HepG2 (cell line): Measurements from ENCODE around the gene NPDC1. TPM values are rescaled to one million over a fixed set of nuclear protein-coding genes. Genes with fewer than 3 reads are reported as not detected.

Experiments
- ATAC-seq: fragments of 200-7000 bp; cut with Tn5 transposase; 3 replicates; pipeline ENCODE4 v1.9.1; 2020; ENCODE audit warnings: mild to moderate bottlenecking, moderate library complexity
- BruUV-seq: library from RNA; stranded (reverse); fragments of 400-500 nt; replicated peaks from 2 replicates; lab custom pipeline; 2021; lab: Mats Ljungman, UMichigan
- CTCF ChIA-PET: fragments of 300-600 bp; formaldehyde crosslinking; extraction: SDS; loops from one replicate; lab custom pipeline; 2021; ENCODE audit warnings: low total read pairs, inconsistent platforms, low intra/inter-chr PET ratio; lab: Yijun Ruan, JAX
- POLR2A ChIA-PET: fragments of 350-600 bp; sonication (Branson Sonifier 250); formaldehyde crosslinking; loops from one replicate; lab custom pipeline; 2020; ENCODE audit warnings: antibody characterized with exemption, inconsistent platforms; lab: Yijun Ruan, JAX
- DNase-seq: peaks from one replicate; pipeline ENCODE4 v3.0.0-alpha.2; 2015; ENCODE audit warnings: low spot score
- FAIRE-seq: peaks from 3 replicates; lab custom pipeline; 2011; peaks lifted over from hg19 to GRCh38; lab: Jason Lieb, UNC
- H2AFZ ChIP-seq: one replicate; pipeline ENCODE4 v1.6.1; 2011; ENCODE audit warnings: low read length, inconsistent platforms
- H3K27ac ChIP-seq: fragments of 300-600 bp; 3 replicates; pipeline ENCODE4 v1.8.0; 2011; ENCODE audit warnings: mixed run types, mild to moderate bottlenecking, mixed read lengths, low read length, inconsistent platforms; ENCODE audit not compliant: insufficient read depth; ENCODE audit errors: extremely low read length
- H3K27me3 ChIP-seq, 2 experiments: fragments of 200-600 bp in 1 of 2; 2 replicates in 1 of 2; 3 replicates in 1 of 2; pipeline versions ENCODE4 v1.6.0 to v1.8.0; 2011; ENCODE audit warnings: low read length in 2 of 2, mild to moderate bottlenecking in 2 of 2, moderate library complexity in 2 of 2, inconsistent platforms in 1 of 2; ENCODE audit not compliant: insufficient read depth in 2 of 2, control insufficient read depth in 1 of 2
- H3K36me3 ChIP-seq, 2 experiments: fragments of 200-600 bp in 1 of 2; replicated peaks in 1 of 2; 2 replicates in 1 of 2; 3 replicates in 1 of 2; pipeline versions ENCODE4 v1.5.1 to v1.8.0; 2011; ENCODE audit warnings: low read length in 2 of 2, inconsistent platforms in 1 of 2; ENCODE audit not compliant: insufficient read depth in 2 of 2, control insufficient read depth in 1 of 2
- H3K4me1 ChIP-seq: 2 replicates; pipeline ENCODE4 v1.5.1; 2012; ENCODE audit warnings: low read length, inconsistent platforms; ENCODE audit not compliant: insufficient read depth
- H3K4me2 ChIP-seq: 2 replicates; pipeline ENCODE4 v1.6.0; 2011; ENCODE audit warnings: low read depth, low read length, inconsistent platforms
- H3K4me3 ChIP-seq, 3 experiments: fragments of 200-600 bp in 1 of 3; sonication (generic), shearing (Covaris generic) in 1 of 3; replicated peaks in 1 of 3; 2 replicates each; pipeline ENCODE4 v1.5.1; 2011 to 2016; ENCODE audit warnings: low read length in 3 of 3, inconsistent platforms in 2 of 3, low read depth in 2 of 3, mild to moderate bottlenecking in 2 of 3, control low read depth in 1 of 3, mixed read lengths in 1 of 3; ENCODE audit not compliant: insufficient read depth in 1 of 3
- H3K79me2 ChIP-seq: one replicate; pipeline ENCODE4 v1.6.1; 2011; ENCODE audit warnings: low read length, inconsistent platforms; ENCODE audit not compliant: insufficient read depth
- H3K9ac ChIP-seq: 2 replicates; pipeline ENCODE4 v1.6.0; 2011; ENCODE audit warnings: mild to moderate bottlenecking, low read depth, low read length, inconsistent platforms; ENCODE audit not compliant: insufficient read depth
- H3K9me3 ChIP-seq: 2 replicates; pipeline ENCODE4 v1.5.1; 2012; ENCODE audit warnings: mild to moderate bottlenecking, low read length
- H4K20me1 ChIP-seq: 2 replicates; pipeline ENCODE4 v1.6.0; 2011; ENCODE audit warnings: inconsistent platforms, mild to moderate bottlenecking, low read length, moderate library complexity; ENCODE audit not compliant: insufficient read depth
- GTF2F1 ChIP-seq: fragments of 150-350 bp; IDR thresholded peaks from 2 replicates; pipeline ENCODE4 v1.6.1; 2014; ENCODE audit warnings: low read length
- GZF1 ChIP-seq: sonication (generic); formaldehyde crosslinking; IDR thresholded peaks from 2 replicates; pipeline ENCODE4 v1.5.1; 2020; ENCODE audit warnings: mild to moderate bottlenecking, missing genetic modification reagents
- IKZF4 ChIP-seq: sonication (generic); formaldehyde crosslinking; IDR thresholded peaks from 2 replicates; pipeline ENCODE4 v1.5.1; 2020; ENCODE audit warnings: borderline replicate concordance, mild to moderate bottlenecking, low read depth, missing genetic modification reagents; ENCODE audit errors: not compliant biosample characterization
- KMT2A ChIP-seq: sonication (generic); formaldehyde crosslinking; IDR thresholded peaks from 2 replicates; pipeline ENCODE4 v1.4.0; 2020; ENCODE audit warnings: missing genetic modification reagents
- NONO ChIP-seq, 2 experiments: fragments of 450-650 bp in 1 of 2; sonication (generic) in 1 of 2; formaldehyde crosslinking in 1 of 2; IDR thresholded peaks in 1 of 2; conservative IDR thresholded peaks in 1 of 2; 2 replicates each; pipeline versions ENCODE4 v1.6.1 to v1.8.0; 2017 to 2022; ENCODE audit warnings: mild to moderate bottlenecking in 1 of 2, missing genetic modification reagents in 1 of 2, moderate library complexity in 1 of 2
- PHF21A ChIP-seq: sonication (generic); formaldehyde crosslinking; IDR thresholded peaks from 2 replicates; pipeline ENCODE4 v1.5.0; 2020; ENCODE audit warnings: mild to moderate bottlenecking, missing genetic modification reagents
- ZFP36 ChIP-seq: fragments of 150-350 bp; IDR thresholded peaks from 2 replicates; pipeline ENCODE4 v1.6.1; 2018; ENCODE audit warnings: borderline replicate concordance, low read length, low read depth; ENCODE audit not compliant: partially characterized antibody
- ZNF30 ChIP-seq: sonication (generic); formaldehyde crosslinking; IDR thresholded peaks from 2 replicates; pipeline ENCODE4 v1.5.0; 2020; ENCODE audit warnings: mild to moderate bottlenecking, missing genetic modification reagents
- ZNF33B ChIP-seq: sonication (generic); formaldehyde crosslinking; IDR thresholded peaks from 2 replicates; pipeline ENCODE4 v1.5.1; 2020; ENCODE audit warnings: mild to moderate bottlenecking, missing genetic modification reagents
- ZNF484 ChIP-seq: sonication (generic); formaldehyde crosslinking; IDR thresholded peaks from 2 replicates; pipeline ENCODE4 v1.5.1; 2020; ENCODE audit warnings: mild to moderate bottlenecking, low read depth, missing genetic modification reagents, borderline replicate concordance
- ZNF552 ChIP-seq: sonication (generic); formaldehyde crosslinking; IDR thresholded peaks from 2 replicates; pipeline ENCODE4 v1.9.0; 2022; ENCODE audit warnings: missing genetic modification reagents, mild to moderate bottlenecking, borderline replicate concordance
- ZNF563 ChIP-seq: sonication (generic); formaldehyde crosslinking; IDR thresholded peaks from 2 replicates; pipeline ENCODE4 v1.8.0; 2022; ENCODE audit warnings: mild to moderate bottlenecking, moderate library complexity, missing genetic modification reagents
- ZNF674 ChIP-seq: sonication (generic); formaldehyde crosslinking; IDR thresholded peaks from 2 replicates; pipeline ENCODE4 v1.5.0; 2020; ENCODE audit warnings: low read depth, mild to moderate bottlenecking, missing genetic modification reagents
- WGBS: methylation state at CpG from one replicate; pipeline ENCODE4 v1.1.6; 2017; ENCODE audit warnings: low lambda C conversion rate; 5-methylcytosine and 5-hydroxymethylcytosine counted together
- in situ Hi-C: cut with HindIII; loops from 2 replicates; pipeline ENCODE4 v1.10.0; 2017; ENCODE audit warnings: low pct_unique_long_range_greater_than_20kb; ENCODE audit not compliant: extremely low pct_ligation_motif_present
- intact Hi-C: fragments of 100-400 bp; cut with micrococcal nuclease; formaldehyde crosslinking; loops from one replicate; pipeline ENCODE4 v1.10.0; 2022; ENCODE audit not compliant: unreplicated experiment
- polyA plus RNA-seq, 8 experiments: library from polyadenylated mRNA; depleted of rRNA in 3 of 8; stranded (reverse) in 7 of 8; unstranded in 1 of 8; fragments of >200 nt; fragmentation: Illumina TruSeq in 4 of 8; extraction: Trizol in 4 of 8; gene quantifications; 2 replicates each; pipeline versions ENCODE4 v1.2.1 to v1.2.3, GENCODE V29; 2011 to 2016; ENCODE audit warnings: low read depth in 4 of 8, missing spikeins in 1 of 8, mixed read lengths in 1 of 8; ENCODE audit not compliant: insufficient read depth in 1 of 8
- total RNA-seq, 5 experiments: library from RNA; depleted of rRNA; stranded (reverse); fragments of >200 nt; fragmentation: Illumina TruSeq; extraction: Trizol; gene quantifications; 2 replicates each; pipeline ENCODE4 v1.2.3, GENCODE V29; 2016; ENCODE audit warnings: low read depth in 1 of 5
- TF ChIP-seq, protein P1 (sequence below): sonication (generic); formaldehyde crosslinking; IDR thresholded peaks from 2 replicates; pipeline ENCODE4 v1.9.0; 2021; ENCODE audit warnings: missing genetic modification reagents, mild to moderate bottlenecking, borderline replicate concordance
- TF ChIP-seq, protein P2 (sequence below): sonication (generic); formaldehyde crosslinking; IDR thresholded peaks from 2 replicates; pipeline ENCODE4 v1.8.0; 2023; ENCODE audit warnings: mild to moderate bottlenecking, missing genetic modification reagents

NPDC1 gene
- total and polyA plus RNA-seq, 2 of the 13 experiments (the other 11 are each of a cell fraction or from before 2014, with no cell fraction given) = 0.84 to 5.4 TPM

DNA sequence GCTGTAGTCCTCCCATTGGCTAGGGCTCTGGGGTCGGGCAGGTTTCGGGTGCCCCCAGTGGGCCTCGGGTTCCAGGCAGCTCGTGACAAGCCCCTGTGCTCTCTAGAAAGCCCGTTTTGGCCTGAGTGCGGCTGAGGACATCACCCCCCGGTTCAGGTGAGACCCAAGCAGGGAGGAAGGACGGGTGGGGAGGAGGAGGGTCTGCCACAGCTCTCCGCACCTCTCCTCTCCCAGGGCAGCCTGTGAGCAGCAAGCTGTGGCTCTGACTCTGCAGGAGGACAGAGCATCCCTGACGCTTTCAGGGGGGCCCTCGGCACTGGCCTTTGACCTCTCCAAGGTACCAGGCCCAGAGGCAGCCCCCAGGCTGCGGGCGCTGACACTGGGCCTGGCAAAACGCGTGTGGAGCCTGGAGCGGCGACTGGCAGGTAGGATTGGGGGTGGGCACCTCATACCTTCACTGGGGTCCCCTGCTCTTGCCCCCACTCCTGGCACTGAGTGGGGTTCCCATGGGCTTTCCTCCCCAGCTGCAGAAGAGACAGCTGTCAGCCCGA, 53.1 kb downstream of the NPDC1 start (continued):
- TF ChIP-seq GZF1 = no peak

DNA sequence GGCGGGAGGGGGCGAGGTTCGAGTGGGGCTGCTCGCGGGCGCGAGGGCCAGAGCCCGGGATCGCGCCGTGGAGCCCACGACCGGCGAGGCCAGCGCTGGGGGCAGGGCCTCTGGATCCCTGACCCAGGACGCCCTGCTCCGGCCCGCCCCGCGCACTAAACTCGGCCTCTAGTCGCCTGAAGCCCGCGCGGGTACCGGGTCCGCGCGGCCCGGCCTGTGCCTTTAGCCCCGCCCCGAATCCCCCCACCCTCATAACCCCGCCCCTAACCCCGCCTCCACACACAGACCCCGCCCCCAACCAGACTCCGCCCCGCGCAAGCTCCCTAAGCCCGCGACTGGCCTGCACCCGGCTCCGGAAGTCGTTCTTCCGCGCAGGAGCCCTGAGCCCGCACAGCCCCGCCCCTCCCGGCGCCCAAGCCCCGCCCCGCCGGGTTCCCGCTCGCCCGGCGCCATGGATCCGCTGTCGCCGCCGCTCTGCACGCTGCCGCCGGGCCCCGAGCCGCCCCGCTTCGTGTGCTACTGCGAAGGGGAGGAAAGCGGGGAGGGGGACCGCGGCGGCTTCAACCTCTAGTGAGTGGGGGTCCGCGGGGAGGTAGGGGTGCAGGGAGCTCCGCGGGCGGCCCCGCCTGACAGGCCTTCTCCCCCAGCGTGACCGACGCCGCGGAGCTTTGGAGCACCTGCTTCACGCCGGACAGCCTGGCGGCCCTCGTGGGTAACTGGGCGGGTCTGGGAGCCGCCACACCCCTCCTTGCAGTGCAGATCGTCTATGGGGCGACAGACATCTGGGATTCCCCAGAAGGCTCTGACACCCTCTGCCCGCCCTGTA, 53.8 kb downstream of the NPDC1 start, which contains the start of gene PAXX:
Gene PAXX, plus strand, starts transcription at position 430 of the 826 bp plus-strand sequence. Its CDS starts 22 bp downstream, at position 452.
- Histone ChIP-seq H3K79me2 (peaks cover 5% of the 10 kb centered on the region), H2AFZ (no peak within 1 kb of the TSS), H3K4me1 (peaks cover 64% of the 10 kb centered on the region), H4K20me1 (no peaks in the 10 kb centered on the region), H3K4me3 (peak within 1 kb of the TSS; percentile 61 to 83 (median 73)), H3K9me3 (no peaks in the 10 kb centered on the region), H3K4me2 (peak within 1 kb of the TSS; percentile 92), H3K27me3 (peaks cover 3 to 9% of the 10 kb centered on the region in 2 experiments; a peak in 2 of 5 replicates), H3K9ac (peak within 1 kb of the TSS; percentile 68), H3K27ac (peak within 1 kb of the TSS; percentile 52), H3K36me3 (no peaks in the 10 kb centered on the region)
- ChIA-PET CTCF (no interaction called here), POLR2A (interaction anchor here (0.6 to 2.7 kb wide), 13 partner anchors 10 to 263 kb away, joined by 3 to 22 read pairs (median 4); partner anchors contain the start of gene C8G)
- WGBS = 0% methylated on average over 5 of the region's 92 CpGs
- FAIRE-seq (no peak), DNase-seq (peak; percentile 70), ATAC-seq (peak; percentile 72)
- in situ Hi-C loops = no loop called here
- no TSS peak for BruUV-seq
- intact Hi-C loops = loop anchor here (2.0 kb wide), 1 partner anchor 45 kb away; no protein-coding TSS in a partner anchor
- TF ChIP-seq ZFP36 = no peak
- no peak for TF ChIP-seq PHF21A (CRISPR knock-in tag)
- TF ChIP-seq, protein P1, sequence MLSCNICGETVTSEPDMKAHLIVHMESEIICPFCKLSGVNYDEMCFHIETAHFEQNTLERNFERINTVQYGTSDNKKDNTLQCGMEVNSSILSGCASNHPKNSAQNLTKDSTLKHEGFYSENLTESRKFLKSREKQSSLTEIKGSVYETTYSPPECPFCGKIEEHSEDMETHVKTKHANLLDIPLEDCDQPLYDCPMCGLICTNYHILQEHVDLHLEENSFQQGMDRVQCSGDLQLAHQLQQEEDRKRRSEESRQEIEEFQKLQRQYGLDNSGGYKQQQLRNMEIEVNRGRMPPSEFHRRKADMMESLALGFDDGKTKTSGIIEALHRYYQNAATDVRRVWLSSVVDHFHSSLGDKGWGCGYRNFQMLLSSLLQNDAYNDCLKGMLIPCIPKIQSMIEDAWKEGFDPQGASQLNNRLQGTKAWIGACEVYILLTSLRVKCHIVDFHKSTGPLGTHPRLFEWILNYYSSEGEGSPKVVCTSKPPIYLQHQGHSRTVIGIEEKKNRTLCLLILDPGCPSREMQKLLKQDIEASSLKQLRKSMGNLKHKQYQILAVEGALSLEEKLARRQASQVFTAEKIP = no peak
- TF ChIP-seq NONO (IDR thresholded peaks at IDR 0.05) = no peak
- peak; percentile 47; the same call in 1 of the 2 replicates for TF ChIP-seq NONO (CRISPR knock-in tag; conservative IDR thresholded peaks at IDR 0.05)
- no peak for TF ChIP-seq KMT2A (CRISPR knock-in tag)
- 0 out of 2 replicates have a peak, but pooled peaks have one; percentile 36 for TF ChIP-seq ZNF552
- TF ChIP-seq ZNF30 (CRISPR knock-in tag) = 0 out of 2 replicates have a peak, but pooled peaks have one; percentile 35
- no peak for TF ChIP-seq GTF2F1
- TF ChIP-seq ZNF484 (CRISPR knock-in tag) = no peak
- TF ChIP-seq, protein P2, sequence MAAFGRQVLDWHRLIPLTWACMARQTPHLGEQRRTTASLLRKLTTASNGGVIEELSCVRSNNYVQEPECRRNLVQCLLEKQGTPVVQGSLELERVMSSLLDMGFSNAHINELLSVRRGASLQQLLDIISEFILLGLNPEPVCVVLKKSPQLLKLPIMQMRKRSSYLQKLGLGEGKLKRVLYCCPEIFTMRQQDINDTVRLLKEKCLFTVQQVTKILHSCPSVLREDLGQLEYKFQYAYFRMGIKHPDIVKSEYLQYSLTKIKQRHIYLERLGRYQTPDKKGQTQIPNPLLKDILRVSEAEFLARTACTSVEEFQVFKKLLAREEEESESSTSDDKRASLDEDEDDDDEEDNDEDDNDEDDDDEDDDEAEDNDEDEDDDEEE (CRISPR knock-in tag) = 0 out of 2 replicates have a peak, but pooled peaks have one; percentile 28
- 0 out of 2 replicates have a peak, but pooled peaks have one; percentile 45 for TF ChIP-seq ZNF674 (CRISPR knock-in tag)
- TF ChIP-seq IKZF4 (CRISPR knock-in tag) = peak; percentile 61
- peak; percentile 78; the same call in 1 of the 2 replicates for TF ChIP-seq ZNF563
- TF ChIP-seq ZNF33B = peak; percentile 80; the same call in 1 of the 2 replicates
